Epidermal melanocyte (primary cell): ENCODE results near the gene TTC7B.
A peak's percentile ranks its signal among the peaks of the same experiment; 100 is the strongest.

Experiments
- DNase-seq: peaks from one replicate; pipeline ENCODE4 v3.0.0; 2011; ENCODE audit warnings: low spot score; ENCODE audit not compliant: insufficient read length

The TTC7B gene

DNA sequence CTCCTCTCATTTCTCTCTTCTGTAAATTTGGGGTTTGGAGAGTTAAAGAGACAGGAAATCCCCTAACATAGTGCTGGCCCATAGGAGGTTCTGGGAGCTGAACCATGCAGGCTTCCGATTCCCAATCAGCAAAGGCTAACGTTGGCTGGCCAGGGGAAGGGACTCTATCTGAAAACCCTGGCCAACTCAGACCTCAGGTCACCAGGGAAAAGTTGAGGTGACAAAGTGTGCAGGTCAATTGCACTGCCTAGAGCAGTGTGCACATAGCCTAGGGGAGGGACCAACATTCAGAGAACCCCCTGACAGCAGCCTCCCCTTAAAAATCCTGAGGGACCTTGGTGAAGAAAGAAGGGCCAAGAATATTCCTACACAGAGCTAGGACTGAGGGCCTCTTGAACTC, 38.9 kb downstream of the TTC7B start:
- no peak for DNase-seq

DNA sequence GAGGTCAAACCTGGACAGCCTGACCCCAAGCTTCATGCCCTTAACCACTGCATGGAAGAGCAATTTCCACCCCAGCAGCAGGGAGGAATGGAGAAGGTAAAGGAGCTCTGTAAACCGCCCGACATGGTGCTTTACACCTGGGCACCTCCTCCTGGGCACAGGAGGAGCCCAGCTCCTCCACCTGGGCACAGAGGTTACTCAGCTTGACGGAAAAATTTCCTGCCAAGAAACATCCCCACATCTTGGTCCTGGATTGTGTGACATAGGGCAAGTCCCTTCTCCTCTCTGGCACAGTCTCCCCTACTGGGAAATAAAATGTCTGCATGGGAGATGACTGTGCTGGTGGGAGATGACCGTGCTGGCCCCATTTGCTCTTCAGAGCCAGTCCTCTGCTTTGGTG, 40.8 kb downstream of the TTC7B start:
- no peak for DNase-seq

DNA sequence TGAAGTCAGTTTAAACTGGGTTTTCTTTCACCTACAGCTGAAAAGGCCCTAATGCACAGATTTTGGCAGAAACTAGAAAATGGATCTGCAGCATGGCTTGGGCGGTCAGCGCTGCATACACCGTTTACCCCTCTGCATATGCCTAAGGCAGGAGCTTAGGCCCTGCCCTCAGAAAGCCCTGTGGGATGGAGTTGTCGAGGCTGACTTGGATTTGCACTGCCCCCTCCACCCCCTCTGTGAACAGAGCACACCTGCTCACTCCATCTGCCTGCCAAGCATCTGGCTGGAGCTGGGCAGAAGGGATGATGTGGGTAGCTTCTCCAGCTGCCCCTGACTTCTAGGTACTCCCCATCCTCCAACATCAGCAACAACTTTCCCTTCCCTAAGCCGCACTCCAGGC, 41.9 kb downstream of the TTC7B start:
- no peak for DNase-seq

DNA sequence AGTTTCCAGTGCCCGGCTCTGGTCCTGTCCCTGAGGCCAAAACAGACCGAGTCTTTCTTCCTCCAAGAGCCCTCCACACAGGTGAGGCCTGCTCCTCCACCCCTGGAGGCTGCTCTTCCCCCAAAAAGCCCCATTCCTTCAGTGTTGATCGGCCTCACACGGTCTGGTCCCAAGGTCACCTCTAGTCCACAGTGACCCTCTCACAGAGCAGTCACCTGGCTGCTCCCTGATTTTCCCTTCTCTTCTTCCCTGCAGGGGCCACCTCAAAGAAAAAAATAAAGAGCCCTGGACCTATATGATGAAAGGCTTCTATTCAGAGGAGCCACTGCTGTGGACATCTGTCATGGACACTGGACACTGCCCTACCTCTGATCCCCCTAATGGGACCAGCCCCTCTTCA, 42.5 kb downstream of the TTC7B start:
- no peak for DNase-seq

DNA sequence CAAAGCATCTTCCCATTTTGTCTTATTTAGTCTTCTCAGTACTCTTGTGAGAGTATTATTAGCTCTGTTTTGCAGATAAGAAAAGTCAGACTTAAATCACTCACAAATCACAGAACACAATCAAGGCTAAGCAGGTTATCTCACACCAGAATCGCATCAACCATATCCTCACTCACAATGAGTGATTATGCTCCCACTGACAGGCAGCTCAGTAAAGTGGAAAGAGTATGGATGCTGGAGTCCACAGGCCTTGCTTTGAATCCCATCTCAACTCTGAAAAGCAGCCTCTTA, 43.1 kb downstream of the TTC7B start:
- no peak for DNase-seq

DNA sequence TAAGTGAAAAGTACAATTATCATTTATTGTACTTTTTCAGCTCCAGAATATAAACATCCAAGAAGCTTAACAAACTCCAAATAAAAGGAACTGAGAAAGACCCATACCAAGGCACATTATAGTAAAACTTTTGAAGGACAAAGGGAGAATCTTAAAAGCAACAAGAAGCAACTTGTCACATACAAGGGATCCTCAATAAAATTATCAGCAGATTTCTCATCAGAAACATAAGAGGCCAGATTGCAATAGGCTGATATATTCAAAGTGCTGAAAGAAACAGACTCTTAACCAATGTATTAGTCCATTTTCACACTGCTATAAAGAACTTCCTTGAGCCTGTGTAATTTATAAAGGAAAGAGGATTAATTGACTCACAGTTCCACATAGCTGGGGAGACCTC, 48.3 kb downstream of the TTC7B start:
- no peak for DNase-seq

DNA sequence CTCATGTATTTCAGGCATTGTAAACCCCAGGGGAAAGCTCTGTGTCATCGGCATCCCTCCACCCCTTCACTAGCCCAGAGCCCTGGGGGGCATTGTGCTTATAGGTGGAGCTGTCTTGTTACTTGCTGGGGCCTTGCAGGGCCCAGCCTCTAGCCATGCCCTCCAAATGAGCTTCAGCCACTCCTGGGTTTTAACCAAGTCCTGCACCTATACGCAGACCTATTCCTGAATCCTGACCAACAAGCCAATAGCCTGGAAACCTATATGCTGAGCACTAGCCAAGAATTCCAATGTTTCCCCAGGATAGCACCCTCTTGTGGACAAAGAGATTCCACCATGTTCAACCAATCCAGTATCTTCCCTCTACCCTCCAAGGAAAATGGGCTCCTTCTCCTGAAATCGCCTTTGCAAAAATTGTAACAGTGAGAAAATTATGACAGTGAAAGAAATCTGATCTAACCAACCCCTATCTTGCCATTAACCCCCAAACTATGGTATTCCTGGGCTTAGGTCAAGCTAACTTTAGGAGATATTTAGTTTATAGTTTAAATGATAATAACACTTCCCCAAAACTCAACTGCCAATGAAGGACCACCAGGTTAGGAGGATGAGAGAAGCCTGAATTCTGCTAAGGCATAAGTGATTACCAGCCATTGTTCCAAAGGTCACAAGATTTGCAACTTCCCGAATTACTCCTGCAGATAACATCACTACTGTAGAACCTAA, 55.5 kb downstream of the TTC7B start:
- DNase-seq = no peak

DNA sequence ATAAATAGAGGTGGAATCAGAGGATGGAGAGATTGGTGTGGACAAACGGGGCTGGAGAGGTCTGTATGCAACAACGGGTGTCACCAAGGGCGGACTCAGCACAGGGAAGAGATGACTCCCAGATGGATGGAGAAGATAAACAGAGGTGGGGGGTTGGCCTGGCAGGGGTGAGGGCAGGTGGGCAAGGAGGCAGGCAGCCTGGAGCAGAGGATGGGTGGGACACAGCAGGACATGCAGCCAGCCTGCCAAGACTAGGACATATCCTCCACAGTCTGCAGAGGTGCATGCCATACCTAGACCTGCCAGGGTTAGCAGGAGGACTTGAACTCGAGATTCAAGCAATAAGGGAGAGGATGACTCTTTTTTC, 56.2 kb downstream of the TTC7B start:
- no peak for DNase-seq

DNA sequence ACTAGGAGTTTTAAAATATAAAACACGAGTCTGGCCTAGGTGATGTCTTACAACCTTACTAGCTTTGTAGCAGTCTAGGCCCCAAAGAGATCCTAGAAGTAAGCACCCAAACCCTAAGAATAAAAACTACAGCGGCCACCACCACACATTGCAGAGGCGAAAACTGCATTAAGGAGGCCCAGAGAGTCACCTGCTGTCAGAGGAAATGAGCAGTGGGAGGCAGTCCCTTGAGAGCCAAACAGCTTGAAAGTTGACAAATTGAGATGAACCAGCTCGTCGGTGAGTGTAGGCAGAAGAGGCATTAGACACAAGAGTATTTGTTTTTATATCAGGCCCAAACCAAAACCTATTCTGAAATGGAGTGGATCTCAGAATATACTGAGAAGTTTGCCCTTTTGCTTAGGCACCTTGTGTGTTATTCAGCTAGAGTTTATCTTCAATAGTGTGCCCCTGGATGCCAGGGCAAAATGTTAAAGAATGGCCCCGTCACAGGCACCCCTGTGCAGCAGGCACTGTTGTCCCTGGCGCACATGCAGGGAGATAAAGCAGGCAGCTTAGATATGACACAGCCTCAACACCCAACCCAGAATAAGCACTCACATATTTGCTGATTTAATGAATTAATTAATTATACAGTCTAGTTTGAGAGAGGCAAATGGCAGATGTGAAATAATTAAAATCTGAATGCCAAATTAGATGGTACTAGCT, 56.7 kb downstream of the TTC7B start:
- DNase-seq = no peak

DNA sequence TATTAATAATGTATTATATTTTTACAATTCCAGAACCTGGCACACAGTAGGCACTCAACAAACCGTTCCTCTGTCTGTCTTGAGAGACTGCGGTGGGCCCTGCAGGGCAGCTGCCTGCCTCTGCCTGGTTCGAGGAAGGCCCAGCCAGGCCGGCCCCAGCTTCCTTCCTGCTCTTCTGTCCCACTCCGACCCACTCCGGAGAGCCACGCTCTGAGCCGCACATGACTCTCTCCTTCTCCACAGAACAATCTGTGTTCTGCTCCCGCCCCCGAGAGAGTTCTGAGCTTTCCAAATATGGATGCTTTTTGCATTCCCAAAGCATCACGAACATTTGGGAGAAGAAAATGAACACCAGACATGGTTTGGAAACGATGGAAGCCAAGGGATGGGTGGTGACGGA, 57.3 kb downstream of the TTC7B start:
- no peak for DNase-seq

DNA sequence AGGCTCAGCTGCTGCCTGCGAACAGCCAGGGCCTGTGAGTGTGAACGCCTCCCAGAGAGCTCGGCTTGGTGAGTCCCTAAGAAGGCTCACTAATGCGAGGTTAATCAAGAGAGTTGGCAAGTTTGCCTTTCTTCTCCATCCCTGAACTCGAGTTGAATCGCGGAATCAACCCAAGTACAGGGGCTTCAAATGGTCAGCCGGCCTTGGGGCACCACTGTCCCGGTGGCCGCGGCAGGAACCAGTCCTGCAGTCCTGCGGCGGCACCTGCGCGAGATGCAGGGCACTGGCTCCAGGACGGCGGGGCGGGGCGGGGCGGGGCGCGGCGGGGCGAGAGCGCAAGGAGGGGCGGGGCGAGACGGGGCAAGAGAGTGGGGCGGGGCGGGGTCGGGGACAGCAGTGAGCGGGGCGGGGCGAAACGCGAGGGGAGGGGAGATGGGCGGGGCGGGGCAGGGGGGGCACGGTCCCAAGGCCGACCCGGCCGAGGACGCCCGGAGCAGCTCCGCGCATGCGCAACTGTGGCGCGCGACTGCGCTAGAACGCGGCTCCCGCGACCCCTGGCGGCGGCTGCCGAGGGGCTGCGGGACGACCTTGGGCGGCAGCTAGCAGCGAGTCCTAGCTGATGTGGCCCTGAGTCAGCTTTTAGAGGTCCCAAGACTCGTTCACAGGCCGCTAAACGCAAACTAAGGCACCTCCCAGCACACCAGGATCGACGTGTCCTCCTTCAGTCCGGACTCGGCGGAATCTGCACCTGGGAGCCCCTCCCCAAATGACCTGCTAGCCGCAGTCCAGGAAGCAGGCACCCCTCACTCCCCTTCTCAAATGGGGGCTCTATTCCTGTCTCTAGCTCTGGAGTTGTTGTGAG, 58.0 kb downstream of the TTC7B start:
- DNase-seq = peak; percentile 85

DNA sequence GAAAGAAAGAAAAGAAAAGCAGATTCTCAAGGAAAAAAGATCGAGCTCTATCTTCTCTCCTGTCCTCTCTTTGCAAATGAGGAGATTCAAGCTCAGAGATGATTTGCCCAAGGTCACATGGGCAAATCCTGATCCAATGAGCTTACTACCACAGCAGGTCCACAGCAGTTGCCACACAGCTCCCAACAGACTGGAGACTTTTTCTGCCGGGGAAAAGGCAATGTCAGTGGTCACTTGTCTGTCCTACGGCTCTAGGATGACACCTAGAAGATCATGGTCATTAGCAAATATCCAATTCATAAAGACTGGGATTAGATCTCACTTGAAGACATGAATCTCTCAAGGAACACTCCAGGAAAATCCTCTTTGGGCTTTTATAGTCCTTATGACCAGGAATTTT, 58.8 kb downstream of the TTC7B start:
- no peak for DNase-seq

DNA sequence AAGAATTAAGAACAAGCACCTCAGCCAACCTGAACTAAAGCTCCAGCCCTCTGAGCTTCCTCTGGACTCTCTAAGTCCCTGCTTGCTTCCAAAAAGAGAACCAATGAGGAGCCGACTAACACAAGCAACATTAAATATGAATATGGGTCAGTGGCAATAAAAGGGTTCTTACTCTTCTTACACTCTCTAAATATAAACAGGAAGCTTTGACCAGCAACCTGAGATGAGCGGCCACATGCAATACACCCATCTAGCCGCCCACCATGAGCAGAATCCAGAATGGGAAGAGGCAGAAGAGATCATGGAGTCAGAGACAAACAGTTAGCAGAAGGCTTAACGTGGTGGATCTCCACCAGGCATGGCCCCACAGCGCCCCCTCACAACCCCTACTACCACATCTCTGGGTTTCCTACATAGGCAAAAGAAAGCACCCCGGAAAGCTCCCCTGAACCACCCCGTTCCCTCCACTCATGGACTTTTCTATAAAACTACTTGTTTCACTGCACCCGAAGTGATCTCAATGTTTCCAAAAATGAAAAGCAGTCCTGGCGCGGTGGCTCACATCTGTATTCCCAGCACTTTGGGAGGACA, 59.4 kb downstream of the TTC7B start:
- no peak for DNase-seq

DNA sequence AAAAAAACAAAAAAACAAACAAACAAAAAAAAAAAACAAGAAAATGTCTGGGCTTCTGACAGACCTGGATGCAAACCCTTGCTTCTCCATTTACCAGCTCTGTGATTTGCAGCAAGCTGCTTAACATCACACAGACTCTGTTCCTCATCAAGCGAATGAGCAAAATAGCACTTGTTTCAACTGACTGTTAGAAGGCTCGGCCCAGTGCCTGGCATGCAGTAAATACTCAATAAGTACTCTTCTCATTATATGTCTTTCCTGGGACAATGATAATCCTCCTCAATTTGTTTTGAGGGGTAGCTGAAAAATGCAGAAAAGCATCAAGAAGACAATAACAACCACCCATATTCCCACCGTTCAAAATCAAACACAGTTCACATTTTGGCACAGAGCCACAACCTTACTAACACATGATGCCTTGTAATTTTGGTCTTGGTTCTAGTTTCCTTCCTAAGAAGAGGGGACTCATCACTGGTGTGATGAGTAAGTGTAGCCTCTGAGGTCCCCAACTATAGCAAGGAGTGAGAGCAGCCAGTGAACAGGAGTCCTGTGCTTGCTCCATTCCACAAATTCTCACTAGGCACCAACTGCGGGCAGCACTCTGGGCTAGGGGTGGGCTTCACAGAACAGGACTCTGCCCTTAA, 60.4 kb downstream of the TTC7B start:
- DNase-seq = no peak

DNA sequence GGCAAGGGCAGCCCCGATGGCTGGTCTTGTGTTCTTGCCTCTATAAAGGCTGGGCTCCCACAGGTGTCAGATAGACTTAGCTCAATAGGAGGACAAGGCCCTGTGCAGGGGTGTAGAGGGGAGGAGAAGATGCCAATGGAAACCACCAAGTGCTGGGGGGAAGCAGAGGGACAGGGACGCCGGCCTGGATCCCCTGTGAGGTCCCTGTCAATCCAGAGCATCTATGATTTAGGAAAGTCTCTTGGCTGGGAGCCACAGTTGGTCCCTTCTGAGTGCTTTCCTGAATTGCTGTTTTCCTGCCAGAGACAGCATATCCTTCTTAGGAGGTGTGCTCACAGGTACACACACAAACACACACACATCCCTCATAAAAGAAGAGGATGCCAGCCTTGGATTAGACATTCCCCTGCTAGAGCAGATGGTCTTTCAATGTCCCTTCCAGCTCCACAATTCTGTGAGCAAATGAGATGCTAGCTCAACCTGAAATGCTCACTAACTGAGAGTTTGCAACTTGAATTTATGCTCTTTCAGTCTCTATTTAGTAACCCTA, 62.7 kb downstream of the TTC7B start:
- DNase-seq = no peak

DNA sequence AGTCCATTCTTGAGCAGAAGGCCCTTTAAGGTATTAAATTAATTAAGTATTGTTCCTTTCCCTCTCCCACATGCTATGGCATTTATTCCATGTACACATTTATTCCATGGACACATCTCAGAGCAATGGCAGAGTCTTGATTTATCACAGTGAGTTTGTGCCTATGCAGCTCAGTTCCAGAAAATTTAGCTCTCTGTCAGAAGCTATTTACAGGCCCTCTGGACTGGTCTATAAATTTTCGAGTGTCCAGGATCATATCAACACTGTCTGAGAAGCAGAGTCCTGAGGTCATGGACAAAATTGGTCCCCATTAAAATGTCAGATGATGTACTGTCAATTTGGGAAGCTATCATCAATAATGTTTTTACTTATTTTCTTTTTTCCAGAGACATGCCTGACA, 65.5 kb downstream of the TTC7B start:
- no peak for DNase-seq

DNA sequence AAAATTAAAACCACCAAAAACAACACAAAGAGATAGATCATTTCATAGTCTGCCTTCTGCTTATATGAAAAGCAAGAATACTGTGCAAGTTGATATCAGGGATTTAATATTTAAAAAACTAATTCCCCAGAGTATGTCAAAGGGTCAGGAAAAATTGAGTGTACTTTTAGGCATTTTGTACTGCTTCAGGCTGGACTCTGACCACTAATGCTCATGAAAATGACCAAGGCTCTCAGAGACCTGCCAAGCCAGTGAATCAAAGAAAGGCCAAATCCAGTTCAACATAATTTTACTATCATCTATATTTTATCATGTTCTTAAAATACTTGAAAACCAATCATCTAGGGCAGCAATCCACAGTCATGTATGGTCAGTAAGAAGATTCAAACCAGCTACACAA, 66.0 kb downstream of the TTC7B start:
- DNase-seq = no peak

DNA sequence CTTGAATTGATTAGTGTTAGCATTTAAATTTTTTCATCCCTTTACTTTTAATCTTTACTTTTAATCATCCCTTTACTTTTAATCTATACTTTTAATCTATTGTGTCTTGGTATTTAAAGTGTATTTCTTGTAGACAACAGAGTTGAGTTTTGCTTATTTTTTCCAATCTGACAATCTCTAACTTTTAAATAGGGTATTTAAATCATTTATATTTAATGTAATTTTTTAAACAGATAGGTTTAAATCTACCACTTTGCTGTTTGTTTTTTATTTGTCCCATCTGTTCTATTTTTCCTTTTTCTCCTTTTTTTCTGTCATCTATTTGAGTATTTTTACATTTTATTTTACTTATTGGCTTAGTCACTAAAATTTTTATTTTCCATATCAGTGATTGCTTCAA, 68.3 kb downstream of the TTC7B start:
- DNase-seq = no peak

DNA sequence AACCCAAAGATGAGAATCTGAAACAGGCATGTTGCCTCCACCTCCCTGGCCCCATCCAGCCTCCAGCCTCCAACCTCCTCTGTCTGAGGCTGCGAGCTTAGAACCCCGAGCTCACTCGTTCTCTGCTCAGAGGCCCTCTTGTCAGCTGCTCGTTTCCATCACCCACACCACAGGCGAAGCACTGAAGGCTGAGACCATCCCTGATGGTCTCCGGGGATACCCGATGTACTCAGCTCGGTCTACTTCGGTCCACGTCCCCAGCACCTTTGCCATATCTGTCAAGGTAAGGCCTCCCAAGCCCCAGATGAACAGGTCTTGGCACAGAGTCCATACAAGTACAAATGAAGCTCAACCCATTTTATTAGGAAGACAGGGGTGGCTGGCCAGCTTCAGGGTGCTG, 72.4 kb downstream of the TTC7B start:
- DNase-seq = no peak

DNA sequence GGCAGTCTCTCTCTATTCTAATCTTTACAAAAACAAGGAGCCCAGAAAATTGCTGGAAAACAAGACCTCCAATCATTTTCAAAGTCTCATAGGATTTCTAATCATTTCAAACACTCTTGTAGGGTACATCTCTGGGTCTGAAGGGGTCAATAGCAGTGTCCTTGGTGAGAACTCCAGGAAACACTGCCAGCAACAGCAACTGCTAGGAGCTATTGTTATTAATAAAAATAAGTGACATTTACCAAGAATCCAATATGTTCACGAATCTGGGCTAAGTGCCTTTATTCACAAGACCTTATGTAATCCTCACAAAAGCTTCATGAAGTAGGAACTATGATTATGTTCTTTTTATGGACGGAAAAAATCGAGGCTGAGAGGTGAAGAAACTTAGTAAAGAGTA, 72.8 kb downstream of the TTC7B start:
- DNase-seq = no peak

DNA sequence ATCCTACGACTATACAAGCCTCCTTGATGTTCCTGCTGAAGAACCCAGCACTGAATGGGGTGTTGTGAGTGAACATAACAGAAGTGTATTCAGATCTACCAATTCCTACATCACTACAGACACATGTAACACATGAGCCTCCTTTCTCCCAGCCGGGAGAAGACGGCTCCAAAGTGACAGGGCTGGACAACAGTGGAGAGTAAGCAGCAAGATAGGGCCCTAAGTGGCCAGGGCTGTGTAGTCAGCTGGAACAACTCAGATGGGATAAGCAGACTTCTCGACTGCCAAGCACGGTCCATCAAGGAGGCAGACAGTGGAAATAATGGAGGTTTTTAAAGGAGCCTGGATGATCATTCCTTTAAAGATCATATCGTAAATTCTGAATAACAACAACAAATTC, 73.5 kb downstream of the TTC7B start:
- no peak for DNase-seq

DNA sequence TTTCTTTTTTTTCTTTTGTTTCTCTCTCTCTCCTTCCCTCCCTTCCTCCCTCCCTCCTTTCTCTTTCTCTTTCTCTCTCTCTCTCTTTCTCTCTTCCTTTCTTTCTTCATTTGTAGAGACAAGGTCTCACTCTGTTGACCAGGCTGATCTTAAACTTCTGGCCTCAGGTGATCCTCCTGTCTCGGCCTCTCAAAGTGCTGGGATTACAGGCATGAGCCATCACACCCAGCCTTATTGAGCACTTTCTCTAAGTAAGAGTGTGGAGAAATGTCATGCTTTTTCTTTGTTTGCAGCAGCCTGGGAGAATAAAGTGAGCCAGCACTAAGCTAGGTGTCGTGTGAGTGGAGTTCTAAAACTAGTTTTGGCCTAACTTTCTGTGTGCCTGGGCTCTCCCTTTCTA, 74.0 kb downstream of the TTC7B start:
- DNase-seq = no peak
